Lower lobe of right lung (tissue), 2 donors: ENCODE measurements around the gene HYI. TPM values are rescaled to one million over a fixed set of nuclear protein-coding genes. Genes with fewer than 3 reads are reported as not detected.

ENCODE experiments used
- ATAC-seq, 2 donors: fragments of 200-7000 bp; cut with Tn5 transposase; one replicate each; pipeline ENCODE4 v1.9.1; 2020 to 2022; ENCODE audit warnings: mild to moderate bottlenecking in 2 of 2, moderate library complexity in 2 of 2
- DNase-seq: peaks from one replicate; pipeline ENCODE4 v3.0.0-alpha.2; 2020
- H3K27ac ChIP-seq: fragments of 200-600 bp; one replicate; pipeline ENCODE4 v1.8.0; 2022
- H3K27me3 ChIP-seq: fragments of 200-600 bp; one replicate; pipeline ENCODE4 v1.8.0; 2022; ENCODE audit warnings: low read depth
- H3K36me3 ChIP-seq: fragments of 200-600 bp; one replicate; pipeline ENCODE4 v1.8.0; 2022; ENCODE audit warnings: mild to moderate bottlenecking
- H3K4me1 ChIP-seq: fragments of 200-600 bp; one replicate; pipeline ENCODE4 v1.8.0; 2022
- H3K4me3 ChIP-seq: fragments of 200-600 bp; one replicate; pipeline ENCODE4 v1.8.0; 2022; ENCODE audit warnings: mild to moderate bottlenecking
- H3K9me3 ChIP-seq: fragments of 200-600 bp; one replicate; pipeline ENCODE4 v1.8.0; 2022
- CTCF ChIP-seq: fragments of 200-600 bp; IDR thresholded peaks from one replicate; pipeline ENCODE4 v1.8.0; 2022; ENCODE audit warnings: antibody characterized with exemption, mild to moderate bottlenecking
- intact Hi-C: fragments of 100-400 bp; cut with DNase I; formaldehyde crosslinking; loops from one replicate; pipeline ENCODE4 v1.11.0; 2022
- total RNA-seq: library from RNA; stranded (reverse); fragmentation: NEBNext Ultra II Directional; extraction: Animal tissue kit (Norgen Biotek cat#: 25700); gene quantifications from one replicate; pipeline ENCODE4 v1.2.1, GENCODE V29; 2021
- donor health status: DM: no; HTN: yes; CAD: no; lungs with severe emphysema.

HYI gene
- total RNA-seq, 1 donor from 2014 or later, result 67.7 TPM

GRCh38 chr1:43452789-43453441, 816 bp downstream of the HYI start:
- H3K9me3 ChIP-seq, result no peaks in the 10 kb centered on the region
- H3K36me3 ChIP-seq, result peaks cover 41% of the 10 kb centered on the region
- peak overlapping the region; percentile 67 for H3K4me3 ChIP-seq
- intact Hi-C loops, result no loop called here
- H3K4me1 ChIP-seq, result peaks cover 6% of the 10 kb centered on the region
- DNase-seq (no peak), ATAC-seq (peak; percentile 8 to 22)
- TF ChIP-seq CTCF, result no peak
- no peaks in the 10 kb centered on the region for H3K27me3 ChIP-seq
- H3K27ac ChIP-seq, result peak overlapping the region; percentile 91

- no peak for TF ChIP-seq CTCF
- H3K4me3 ChIP-seq, result no peak overlapping the region
- no peaks in the 10 kb centered on the region for H3K9me3 ChIP-seq
- H3K27ac ChIP-seq, result no peak overlapping the region
- peaks cover 6% of the 10 kb centered on the region for H3K4me1 ChIP-seq
- ATAC-seq, result no peak
- intact Hi-C loops, result no loop called here
- H3K36me3 ChIP-seq, result peaks cover 51% of the 10 kb centered on the region
- H3K27me3 ChIP-seq, result no peaks in the 10 kb centered on the region
- no peak for DNase-seq
These were observed 1.8 kb downstream of the HYI start for GRCh38 chr1:43451701-43452532.

- Histone ChIP-seq H3K27ac (no peak overlapping the region), H3K36me3 (peaks cover 58% of the 10 kb centered on the region), H3K27me3 (no peaks in the 10 kb centered on the region), H3K4me1 (peaks cover 6% of the 10 kb centered on the region), H3K9me3 (no peaks in the 10 kb centered on the region), H3K4me3 (no peak overlapping the region)
- no peak for DNase-seq
- intact Hi-C loops, result no loop called here
- TF ChIP-seq CTCF, result no peak
- no peak for ATAC-seq
These were observed 2.6 kb downstream of the HYI start for GRCh38 chr1:43451157-43451591.

- peaks cover 66% of the 10 kb centered on the region for H3K36me3 ChIP-seq
- H3K4me3 ChIP-seq, result no peak overlapping the region
- no peaks in the 10 kb centered on the region for H3K9me3 ChIP-seq
- no peak for TF ChIP-seq CTCF
- H3K27ac ChIP-seq, result no peak overlapping the region
- DNase-seq (no peak), ATAC-seq (no peak)
- peaks cover 6% of the 10 kb centered on the region for H3K4me1 ChIP-seq
- H3K27me3 ChIP-seq, result no peaks in the 10 kb centered on the region
- intact Hi-C loops, result no loop called here
These were observed 3.3 kb downstream of the HYI start for GRCh38 chr1:43450251-43450941.

GRCh38 chr1:43449708-43450069, 4.0 kb downstream of the HYI start:
- no peak for ATAC-seq
- H3K36me3 ChIP-seq, result peaks cover 73% of the 10 kb centered on the region
- intact Hi-C loops, result no loop called here
- peaks cover 6% of the 10 kb centered on the region for H3K4me1 ChIP-seq
- H3K27me3 ChIP-seq, result no peaks in the 10 kb centered on the region
- no peak overlapping the region for H3K4me3 ChIP-seq
- no peak for TF ChIP-seq CTCF
- H3K27ac ChIP-seq, result no peak overlapping the region
- no peaks in the 10 kb centered on the region for H3K9me3 ChIP-seq
- DNase-seq, result no peak
